ENCODE data around the gene KCNJ4.

KCNJ4 gene

GRCh38 chr22:38469306-38469781 lies 14.3 kb upstream of the KCNJ4 start:
- H3K9ac ChIP-seq (ENCODE audit: low read depth, low read length): no peak overlapping the region
- H3K4me3 ChIP-seq (ENCODE audit: low read length): no peak overlapping the region
- H3K9me3 ChIP-seq (ENCODE audit: insufficient read depth, low read depth, low read length): no peaks in the 10 kb centered on the region; the same call in 1 of the 2 replicates
- H3K27ac ChIP-seq (ENCODE audit: low read length): no peak overlapping the region
- no peaks in the 10 kb centered on the region for H3K36me3 ChIP-seq (ENCODE audit: insufficient read depth, low read depth, low read length)
- no peaks in the 10 kb centered on the region for H3K4me1 ChIP-seq (ENCODE audit: insufficient read depth, low read length)
- peaks cover 41% of the 10 kb centered on the region for H3K27me3 ChIP-seq (ENCODE audit: insufficient read depth, low read length)

DNA sequence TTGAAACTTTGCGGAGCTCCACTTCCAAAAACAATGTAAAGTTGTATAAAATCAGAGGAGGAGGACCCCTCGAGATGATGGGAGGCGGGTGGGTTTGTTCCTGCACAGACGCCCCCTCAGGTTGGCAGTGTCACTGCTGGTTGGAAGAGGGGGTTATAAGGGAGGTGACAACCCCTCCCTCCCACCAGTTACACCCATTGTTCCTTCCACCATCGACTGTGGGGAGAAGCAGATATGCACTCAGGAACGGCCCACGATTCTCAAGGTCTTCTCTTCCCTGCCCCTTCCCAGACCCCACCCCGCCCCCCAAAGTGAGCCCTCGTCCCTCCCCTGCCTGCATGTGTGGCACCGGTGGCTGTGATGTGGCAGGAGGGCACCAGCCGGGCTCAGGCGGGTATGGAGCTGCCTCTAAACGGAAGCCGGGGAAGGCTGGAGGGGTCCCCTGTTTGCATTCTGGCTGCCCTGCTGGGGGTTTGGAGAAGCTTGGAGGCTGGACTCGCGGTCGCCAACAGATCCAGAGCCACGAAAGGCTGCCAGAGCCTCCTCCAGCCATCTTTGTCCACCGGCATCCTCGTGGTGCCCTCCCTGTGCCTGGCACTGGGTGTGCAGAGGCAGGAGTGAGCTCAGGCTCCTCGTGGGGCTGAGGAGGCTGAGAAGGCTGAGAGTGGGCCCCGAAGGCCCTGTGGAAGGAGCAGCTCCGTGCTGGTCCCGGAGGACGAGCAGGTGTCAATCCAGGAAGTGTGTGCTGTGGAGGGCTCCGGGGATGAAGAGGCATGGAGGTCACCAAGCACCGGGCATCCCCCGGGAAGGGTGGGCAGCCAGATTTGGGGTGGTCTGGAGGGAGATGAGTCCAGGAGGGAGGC lies 13.7 kb upstream of the KCNJ4 start:
- Histone ChIP-seq H3K36me3 (ENCODE audit: insufficient read depth, low read depth, low read length) (no peaks in the 10 kb centered on the region), H3K9ac (ENCODE audit: low read depth, low read length) (peak overlapping the region; percentile 53; the same call in 1 of the 2 replicates), H3K4me1 (ENCODE audit: insufficient read depth, low read length) (peaks cover 4% of the 10 kb centered on the region; the same call in 1 of the 2 replicates), H3K27me3 (ENCODE audit: insufficient read depth, low read length) (peaks cover 47% of the 10 kb centered on the region), H3K27ac (ENCODE audit: low read length) (no peak overlapping the region), H3K9me3 (ENCODE audit: insufficient read depth, low read depth, low read length) (no peaks in the 10 kb centered on the region; the same call in 1 of the 2 replicates), H3K4me3 (ENCODE audit: low read length) (peak overlapping the region; percentile 78)

GRCh38 chr22:38467904-38468442 lies 13.0 kb upstream of the KCNJ4 start, which contains the start of gene KDELR3:
Gene KDELR3, plus strand, starts transcription at chr22:38468096. Its CDS starts 138 bp downstream, at chr22:38468234.
- Histone ChIP-seq H3K4me1 (ENCODE audit: insufficient read depth, low read length) (peaks cover 4% of the 10 kb centered on the region; the same call in 1 of the 2 replicates), H3K4me3 (ENCODE audit: low read length) (peak within 1 kb of the TSS; percentile 78), H3K27ac (ENCODE audit: low read length) (no peak within 1 kb of the TSS)

GRCh38 chr22:38467438-38467903 lies 12.5 kb upstream of the KCNJ4 start:
- H3K9ac ChIP-seq (ENCODE audit: low read depth, low read length): no peak overlapping the region

More at GRCh38 chr22:38467904-38468442, 13.0 kb upstream of the KCNJ4 start, which contains the start of gene KDELR3:
- Histone ChIP-seq H3K27me3 (ENCODE audit: insufficient read depth, low read length) (peaks cover 54% of the 10 kb centered on the region), H3K36me3 (ENCODE audit: insufficient read depth, low read depth, low read length) (no peaks in the 10 kb centered on the region), H3K9ac (ENCODE audit: low read depth, low read length) (peak within 1 kb of the TSS; percentile 53), H3K9me3 (ENCODE audit: insufficient read depth, low read depth, low read length) (no peaks in the 10 kb centered on the region; the same call in 1 of the 2 replicates)

DNA sequence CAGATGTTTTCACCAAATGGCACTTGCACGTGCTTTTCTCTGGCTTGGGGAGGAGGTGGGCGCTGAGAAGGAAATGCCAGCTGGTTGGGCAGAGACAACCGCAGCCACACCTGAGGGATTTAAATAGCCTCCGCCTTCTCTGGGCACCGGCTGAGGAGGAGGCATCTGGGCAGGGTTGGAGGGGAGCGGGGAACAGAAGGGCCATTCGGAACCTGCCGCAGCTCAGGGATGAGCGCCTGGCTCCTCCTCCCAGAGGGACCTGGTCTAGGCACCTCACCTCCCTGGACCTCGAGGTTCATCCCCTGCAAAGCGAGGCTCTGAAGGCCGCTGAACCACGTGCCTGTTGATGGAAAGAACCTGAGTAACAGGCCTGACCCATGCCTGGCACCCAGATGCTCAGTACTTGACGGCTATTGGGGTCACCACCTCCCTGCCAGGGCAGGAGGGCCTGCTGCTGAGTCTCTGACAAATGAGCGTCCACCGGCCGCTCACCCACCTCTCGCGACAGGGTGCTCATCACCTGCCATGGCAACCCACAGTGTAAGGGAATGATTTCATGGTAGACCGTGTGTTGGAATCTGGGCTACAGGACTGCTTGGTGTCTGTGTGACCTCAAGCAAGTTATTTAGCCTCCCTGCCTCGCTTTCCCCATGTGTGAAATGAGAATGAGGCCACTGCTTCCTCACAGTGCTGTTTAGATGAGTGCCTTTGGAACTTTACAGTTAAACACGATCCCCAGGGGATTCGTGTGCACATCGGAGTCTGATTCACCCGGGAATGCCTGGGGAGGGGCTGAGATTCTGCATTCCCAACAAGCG lies 10.9 kb upstream of the KCNJ4 start:
- H3K27ac ChIP-seq (ENCODE audit: low read length): no peak overlapping the region
- no peaks in the 10 kb centered on the region; the same call in 1 of the 2 replicates for H3K9me3 ChIP-seq (ENCODE audit: insufficient read depth, low read depth, low read length)
- H3K4me1 ChIP-seq (ENCODE audit: insufficient read depth, low read length): peaks cover 8% of the 10 kb centered on the region; the same call in 1 of the 2 replicates
- no peak overlapping the region for H3K9ac ChIP-seq (ENCODE audit: low read depth, low read length)
- no peaks in the 10 kb centered on the region for H3K36me3 ChIP-seq (ENCODE audit: insufficient read depth, low read depth, low read length)
- no peak overlapping the region for H3K4me3 ChIP-seq (ENCODE audit: low read length)
- H3K27me3 ChIP-seq (ENCODE audit: insufficient read depth, low read length): peaks cover 72% of the 10 kb centered on the region

More at GRCh38 chr22:38467438-38467903, 12.5 kb upstream of the KCNJ4 start:
- H3K27ac ChIP-seq (ENCODE audit: low read length): no peak overlapping the region
- H3K4me3 ChIP-seq (ENCODE audit: low read length): peak overlapping the region; percentile 78
- no peaks in the 10 kb centered on the region for H3K36me3 ChIP-seq (ENCODE audit: insufficient read depth, low read depth, low read length)
- H3K27me3 ChIP-seq (ENCODE audit: insufficient read depth, low read length): peaks cover 58% of the 10 kb centered on the region
- peaks cover 4% of the 10 kb centered on the region; the same call in 1 of the 2 replicates for H3K4me1 ChIP-seq (ENCODE audit: insufficient read depth, low read length)
- H3K9me3 ChIP-seq (ENCODE audit: insufficient read depth, low read depth, low read length): no peaks in the 10 kb centered on the region; the same call in 1 of the 2 replicates

DNA sequence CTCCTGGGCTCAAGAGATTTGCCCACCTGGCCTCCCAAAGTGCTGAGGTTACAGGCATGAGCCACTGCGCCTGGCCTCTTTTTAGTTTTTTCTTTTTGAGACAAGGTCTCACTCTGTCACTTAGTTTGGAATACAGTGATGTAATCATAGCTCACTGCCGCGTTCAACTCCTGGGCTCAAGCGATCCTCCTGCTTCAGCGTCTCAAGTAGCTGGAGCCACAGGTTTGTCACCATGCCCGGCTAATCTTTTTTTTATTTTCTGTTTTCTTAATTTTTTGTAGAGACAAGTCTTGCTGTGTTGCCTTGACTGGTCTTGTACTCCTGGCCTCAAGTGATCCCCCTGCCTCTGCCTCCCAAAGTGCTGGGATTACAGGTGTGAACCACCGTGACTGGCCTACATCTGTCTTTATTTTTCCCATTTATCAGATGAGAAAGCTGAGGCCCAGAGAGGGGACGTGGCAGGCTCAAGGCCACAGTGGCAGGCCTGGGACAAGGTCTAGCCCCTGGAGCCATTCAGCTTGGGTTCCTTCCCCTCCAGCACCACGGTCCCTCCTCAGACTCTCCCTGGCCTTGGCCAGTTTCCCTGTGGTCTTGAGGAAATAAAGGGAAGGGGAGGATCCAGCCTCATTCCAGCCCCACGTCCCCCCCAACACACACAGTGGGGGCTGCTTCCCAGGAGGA lies 10.1 kb upstream of the KCNJ4 start:
- Histone ChIP-seq H3K4me3 (ENCODE audit: low read length) (no peak overlapping the region), H3K27ac (ENCODE audit: low read length) (no peak overlapping the region), H3K9me3 (ENCODE audit: insufficient read depth, low read depth, low read length) (no peaks in the 10 kb centered on the region; the same call in 1 of the 2 replicates), H3K9ac (ENCODE audit: low read depth, low read length) (no peak overlapping the region), H3K4me1 (ENCODE audit: insufficient read depth, low read length) (peaks cover 8% of the 10 kb centered on the region; the same call in 1 of the 2 replicates), H3K36me3 (ENCODE audit: insufficient read depth, low read depth, low read length) (no peaks in the 10 kb centered on the region), H3K27me3 (ENCODE audit: insufficient read depth, low read length) (peaks cover 79% of the 10 kb centered on the region)

DNA sequence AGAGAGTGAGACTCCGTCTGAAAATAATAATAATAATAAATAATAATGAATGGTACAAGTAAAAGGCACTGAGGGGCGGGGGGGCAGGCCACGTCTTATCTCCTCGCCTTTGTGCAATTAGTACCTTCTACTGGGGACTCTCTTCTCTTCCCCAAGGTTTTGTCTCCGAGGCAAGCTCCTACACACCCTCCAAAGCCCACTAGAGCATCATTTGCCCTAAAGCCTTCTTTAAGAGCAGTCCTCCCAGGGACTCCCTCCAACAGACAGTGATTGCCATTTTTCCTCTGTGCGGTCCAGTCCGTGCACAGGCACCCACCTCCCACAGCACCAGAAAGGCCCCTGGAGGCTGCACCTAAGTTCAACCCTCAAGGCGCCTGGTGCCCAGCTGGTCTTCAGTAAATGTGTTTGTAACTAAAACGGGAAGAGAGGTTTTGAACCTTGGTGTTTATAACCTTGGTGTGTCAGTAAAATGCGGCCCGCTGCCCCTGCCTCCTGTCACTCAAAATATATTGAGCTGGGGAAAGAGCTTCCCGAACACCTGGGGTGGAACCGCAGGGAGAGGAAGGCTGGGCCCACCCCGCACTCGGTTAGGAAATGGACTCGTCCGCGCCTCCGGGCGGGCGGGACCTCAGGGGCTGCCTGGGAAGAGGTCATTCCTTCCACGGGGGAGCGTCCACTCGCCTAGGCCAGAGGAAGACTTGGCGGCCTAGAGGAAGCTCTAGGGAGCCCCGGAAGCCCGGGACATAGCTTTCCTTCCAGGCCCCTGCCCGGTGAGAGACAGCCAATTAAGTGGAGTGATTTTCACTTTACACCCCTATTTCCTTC lies 8.2 kb upstream of the KCNJ4 start:
- Histone ChIP-seq H3K27me3 (ENCODE audit: insufficient read depth, low read length) (peaks cover 89% of the 10 kb centered on the region), H3K9ac (ENCODE audit: low read depth, low read length) (no peak overlapping the region; the same call in 1 of the 2 replicates), H3K9me3 (ENCODE audit: insufficient read depth, low read depth, low read length) (no peaks in the 10 kb centered on the region), H3K4me1 (ENCODE audit: insufficient read depth, low read length) (peaks cover 8% of the 10 kb centered on the region; the same call in 1 of the 2 replicates), H3K27ac (ENCODE audit: low read length) (no peak overlapping the region), H3K36me3 (ENCODE audit: insufficient read depth, low read depth, low read length) (no peaks in the 10 kb centered on the region), H3K4me3 (ENCODE audit: low read length) (peak overlapping the region; percentile 47)

DNA sequence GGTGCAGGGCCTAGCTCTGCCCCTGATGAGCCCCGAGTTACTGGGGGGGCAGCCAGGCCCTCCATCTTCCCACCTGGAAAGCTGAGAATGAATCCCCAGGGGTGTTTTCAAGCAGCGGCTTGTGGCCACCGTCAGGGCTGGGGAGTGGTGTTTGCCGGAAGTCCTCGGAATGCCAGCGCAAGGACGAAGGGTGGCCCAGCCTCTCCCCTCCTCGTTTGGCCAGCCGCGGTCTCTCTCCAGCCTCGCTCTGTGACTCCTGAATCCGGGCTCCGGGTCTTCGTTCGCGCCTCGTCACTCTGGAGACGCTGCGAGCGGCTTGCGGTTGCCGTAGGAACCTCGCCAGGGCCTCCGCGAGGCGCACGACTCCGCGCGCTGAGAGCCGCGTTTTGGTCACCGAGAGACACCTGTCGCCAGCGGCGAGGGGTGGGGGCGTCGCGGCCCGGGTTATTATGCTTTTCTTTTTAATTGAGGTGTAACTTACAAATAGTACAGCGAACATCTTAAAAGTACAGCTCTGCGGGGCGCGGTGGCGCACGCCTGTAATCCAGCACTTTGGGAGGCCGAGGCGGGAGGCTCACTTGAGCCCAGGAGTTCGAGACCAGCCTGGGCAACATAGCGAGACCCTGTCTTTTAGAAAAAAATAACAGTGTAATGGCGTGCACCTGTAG lies 6.5 kb upstream of the KCNJ4 start:
- peaks cover 88% of the 10 kb centered on the region for H3K27me3 ChIP-seq (ENCODE audit: insufficient read depth, low read length)
- H3K36me3 ChIP-seq (ENCODE audit: insufficient read depth, low read depth, low read length): no peaks in the 10 kb centered on the region
- no peak overlapping the region for H3K27ac ChIP-seq (ENCODE audit: low read length)
- H3K4me3 ChIP-seq (ENCODE audit: low read length): peak overlapping the region; percentile 42; the same call in 1 of the 2 replicates
- peaks cover 8% of the 10 kb centered on the region; the same call in 1 of the 2 replicates for H3K4me1 ChIP-seq (ENCODE audit: insufficient read depth, low read length)
- no peaks in the 10 kb centered on the region for H3K9me3 ChIP-seq (ENCODE audit: insufficient read depth, low read depth, low read length)
- no peak overlapping the region for H3K9ac ChIP-seq (ENCODE audit: low read depth, low read length)

GRCh38 chr22:38461057-38461413 lies 6.0 kb upstream of the KCNJ4 start:
- no peaks in the 10 kb centered on the region for H3K9me3 ChIP-seq (ENCODE audit: insufficient read depth, low read depth, low read length)
- H3K36me3 ChIP-seq (ENCODE audit: insufficient read depth, low read depth, low read length): no peaks in the 10 kb centered on the region
- H3K4me1 ChIP-seq (ENCODE audit: insufficient read depth, low read length): peaks cover 8% of the 10 kb centered on the region; the same call in 1 of the 2 replicates
- peaks cover 88% of the 10 kb centered on the region for H3K27me3 ChIP-seq (ENCODE audit: insufficient read depth, low read length)
- H3K4me3 ChIP-seq (ENCODE audit: low read length): peak overlapping the region; percentile 42; the same call in 1 of the 2 replicates
- H3K9ac ChIP-seq (ENCODE audit: low read depth, low read length): no peak overlapping the region
- no peak overlapping the region for H3K27ac ChIP-seq (ENCODE audit: low read length)

DNA sequence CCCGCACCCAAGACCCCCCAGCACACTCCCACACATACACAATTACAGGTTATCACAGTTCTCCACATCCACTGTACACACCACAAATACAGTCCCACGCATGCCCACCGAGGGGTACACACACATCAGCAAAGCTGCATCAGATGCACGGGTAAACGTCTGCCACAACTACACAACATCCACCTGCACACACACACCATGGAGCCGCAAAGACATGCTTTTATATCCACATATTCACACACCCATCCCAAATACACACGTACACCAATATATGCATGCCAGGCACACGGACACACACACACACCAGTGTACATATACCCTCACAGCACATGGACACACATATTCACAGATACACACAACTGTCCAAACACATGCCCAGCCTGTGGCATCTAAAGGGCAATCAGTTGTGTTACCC lies 5.4 kb upstream of the KCNJ4 start:
- no peaks in the 10 kb centered on the region for H3K9me3 ChIP-seq (ENCODE audit: insufficient read depth, low read depth, low read length)
- H3K9ac ChIP-seq (ENCODE audit: low read depth, low read length): no peak overlapping the region
- peaks cover 85% of the 10 kb centered on the region for H3K27me3 ChIP-seq (ENCODE audit: insufficient read depth, low read length)
- no peak overlapping the region for H3K4me3 ChIP-seq (ENCODE audit: low read length)
- no peak overlapping the region for H3K27ac ChIP-seq (ENCODE audit: low read length)
- peaks cover 8% of the 10 kb centered on the region; the same call in 1 of the 2 replicates for H3K4me1 ChIP-seq (ENCODE audit: insufficient read depth, low read length)
- H3K36me3 ChIP-seq (ENCODE audit: insufficient read depth, low read depth, low read length): no peaks in the 10 kb centered on the region
